K562 (cell line): Measurements from ENCODE around the gene HTR1D. TPM values are rescaled to one million over a fixed set of nuclear protein-coding genes. Genes with fewer than 3 reads are reported as not detected.
A peak's percentile ranks its signal among the peaks of the same experiment; 100 is the strongest.

Experiments
- ATAC-seq: fragments of 200-7000 bp; cut with Tn5 transposase; 3 replicates; pipeline ENCODE4 v1.9.1; 2020; ENCODE audit warnings: moderate library complexity
- BruUV-seq: library from RNA; stranded (reverse); fragments of 400-500 nt; replicated peaks from 2 replicates; lab custom pipeline; 2021; lab: Mats Ljungman, UMichigan
- CTCF ChIA-PET: fragments of 300-600 bp; formaldehyde crosslinking; extraction: SDS; loops from one replicate; lab custom pipeline; 2021; ENCODE audit warnings: low intra/inter-chr PET ratio; lab: Yijun Ruan, JAX
- POLR2A ChIA-PET: fragments of 300-600, 350-650 bp; sonication (Branson Sonifier 250); formaldehyde crosslinking; extraction: SDS; loops from one replicate; lab custom pipeline; 2021; ENCODE audit warnings: antibody characterized with exemption, inconsistent platforms; lab: Yijun Ruan, JAX
- DNase-seq, 4 experiments: peaks; one replicate each; pipeline versions ENCODE4 v3.0.0 to v3.0.0-alpha.2; 2011 to 2018; ENCODE audit warnings: low spot score in 3 of 4, mixed read lengths in 3 of 4; ENCODE audit errors: extremely low read depth in 1 of 4
- FAIRE-seq: peaks from 2 replicates; lab custom pipeline; 2011; peaks lifted over from hg19 to GRCh38; lab: Jason Lieb, UNC
- H2AFZ ChIP-seq: 2 replicates; pipeline ENCODE4 v1.6.0; 2011; ENCODE audit warnings: low read depth, low read length, control low read depth, inconsistent platforms
- H3K27ac ChIP-seq: fragments of 200-600 bp; 3 replicates; pipeline ENCODE4 v1.8.0; 2011; ENCODE audit warnings: low read depth, mild to moderate bottlenecking, control low read depth, inconsistent platforms, low read length, moderate library complexity, mixed read lengths; ENCODE audit errors: extremely low read depth
- H3K27me3 ChIP-seq, 2 experiments: fragments of 300-600 bp in 1 of 2; 2 replicates in 1 of 2; 3 replicates in 1 of 2; pipeline versions ENCODE4 v1.6.0 to v1.8.0; 2011; ENCODE audit warnings: inconsistent platforms in 2 of 2, low read length in 2 of 2, mild to moderate bottlenecking in 1 of 2, mixed read lengths in 1 of 2, moderate library complexity in 1 of 2; ENCODE audit not compliant: control insufficient read depth in 2 of 2, insufficient read depth in 2 of 2
- H3K36me3 ChIP-seq: fragments of 300-600 bp; 3 replicates; pipeline ENCODE4 v1.8.0; 2011; ENCODE audit warnings: mild to moderate bottlenecking, low read length, inconsistent platforms; ENCODE audit not compliant: control insufficient read depth, insufficient read depth
- H3K4me1 ChIP-seq, 2 experiments: fragments of 200-600 bp in 1 of 2; replicated peaks in 1 of 2; 2 replicates in 1 of 2; 3 replicates in 1 of 2; pipeline versions ENCODE4 v1.5.1 to v1.8.0; 2011; ENCODE audit warnings: inconsistent platforms in 2 of 2, low read length in 2 of 2, mild to moderate bottlenecking in 1 of 2, mixed read lengths in 1 of 2, moderate library complexity in 1 of 2; ENCODE audit not compliant: control insufficient read depth in 2 of 2, insufficient read depth in 2 of 2
- H3K4me2 ChIP-seq: 2 replicates; pipeline ENCODE4 v1.6.1; 2011; ENCODE audit warnings: low read length, control low read depth, inconsistent platforms, mixed read lengths; ENCODE audit not compliant: insufficient read depth
- H3K4me3 ChIP-seq: fragments of 200-600 bp; sonication (generic), shearing (Covaris generic); 2 replicates; pipeline ENCODE4 v1.5.1; 2016; ENCODE audit warnings: control low read depth, inconsistent platforms
- H3K79me2 ChIP-seq: fragments of 200-600 bp; 3 replicates; pipeline ENCODE4 v1.8.0; 2011; ENCODE audit warnings: low read length, inconsistent platforms; ENCODE audit not compliant: control insufficient read depth, insufficient read depth
- H3K9ac ChIP-seq, 2 experiments: 2 replicates each; pipeline versions ENCODE4 v1.6.0 to v1.6.1; 2011; ENCODE audit warnings: low read depth in 2 of 2, low read length in 2 of 2, control low read depth in 1 of 2, inconsistent platforms in 1 of 2, mild to moderate bottlenecking in 1 of 2, mixed read lengths in 1 of 2; ENCODE audit not compliant: insufficient read depth in 1 of 2
- H3K9me1 ChIP-seq: one replicate; pipeline ENCODE4 v1.6.0; 2011; ENCODE audit warnings: inconsistent platforms, mild to moderate bottlenecking, low read length, moderate library complexity; ENCODE audit not compliant: control insufficient read depth, insufficient read depth
- H3K9me3 ChIP-seq: replicated peaks from 2 replicates; pipeline ENCODE4 v1.5.1; 2011; ENCODE audit warnings: low read depth, low read length, inconsistent platforms; ENCODE audit not compliant: control insufficient read depth, insufficient read depth
- H4K20me1 ChIP-seq: replicated peaks from 2 replicates; pipeline ENCODE4 v1.6.1; 2011; ENCODE audit warnings: low read length, inconsistent platforms, mixed read lengths; ENCODE audit not compliant: control insufficient read depth, insufficient read depth
- ARID3B ChIP-seq: fragments of 250-450 bp; sonication (Bioruptor Pico); IDR thresholded peaks from 2 replicates; pipeline ENCODE4 v1.4.0; 2020; ENCODE audit warnings: borderline replicate concordance
- MXI1 ChIP-seq: IDR thresholded peaks from 2 replicates; pipeline ENCODE4 v1.6.1; 2011; ENCODE audit warnings: low read depth, mild to moderate bottlenecking, improper control_type of control experiment, low read length
- PPARD ChIP-seq: fragments of 250-450 bp; sonication (Bioruptor Pico); IDR thresholded peaks from 2 replicates; pipeline ENCODE4 v1.8.0; 2022; ENCODE audit warnings: inconsistent platforms, mild to moderate bottlenecking, moderate library complexity
- PRMT5 ChIP-seq: sonication (generic); formaldehyde crosslinking; IDR thresholded peaks from 2 replicates; pipeline ENCODE4 v1.5.0; 2020; ENCODE audit warnings: missing genetic modification reagents
- RFX1 ChIP-seq: fragments of 450-650 bp; IDR thresholded peaks from 2 replicates; pipeline ENCODE4 v1.6.1; 2016; ENCODE audit warnings: mild to moderate bottlenecking, moderate library complexity
- THRAP3 ChIP-seq: fragments of 450-650 bp; IDR thresholded peaks from 2 replicates; pipeline ENCODE4 v1.6.1; 2016; ENCODE audit warnings: mild to moderate bottlenecking, inconsistent platforms, borderline replicate concordance
- ZNF518B ChIP-seq: fragments of 250-450 bp; sonication (Bioruptor Pico); IDR thresholded peaks from 2 replicates; pipeline ENCODE4 v1.5.0; 2021; ENCODE audit warnings: mild to moderate bottlenecking, moderate library complexity
- WGBS: fragments of 100-300 bp; shearing (Covaris generic); methylation state at CpG from one replicate; pipeline ENCODE4 v1.1.6; 2016; ENCODE audit warnings: low coverage, mixed read lengths; ENCODE audit not compliant: insufficient coverage; ENCODE audit errors: missing lambda C conversion rate; 5-methylcytosine and 5-hydroxymethylcytosine counted together
- in situ Hi-C: fragments of 300-500 bp; cut with MboI; formaldehyde crosslinking; loops from 4 replicates; pipeline ENCODE4 v1.15.0; 2018; ENCODE audit warnings: inconsistent platforms, mixed read lengths
- intact Hi-C: fragments of 100-400 bp; cut with micrococcal nuclease; formaldehyde crosslinking; loops from 2 replicates; pipeline ENCODE4 v1.14.2; 2022
- polyA plus RNA-seq, 8 experiments: library from polyadenylated mRNA; depleted of rRNA in 4 of 8; stranded (reverse) in 5 of 8; unstranded in 3 of 8; fragments of >200 nt; fragmentation: Nextera tagmentation in 2 of 8; fragmentation: Illumina TruSeq in 1 of 8; extraction: Ambion mirVana in 2 of 8; extraction: Trizol in 1 of 8; gene quantifications; 2 replicates each; pipeline versions ENCODE4 v1.2.1 to v1.2.3, GENCODE V29; 2011 to 2014; ENCODE audit warnings: inconsistent platforms in 1 of 8, missing spikeins in 1 of 8
- total RNA-seq, 7 experiments: library from RNA; depleted of rRNA in 6 of 7; stranded (reverse); fragments of >200 nt in 6 of 7; fragmentation: Illumina TruSeq in 2 of 7; extraction: Trizol in 2 of 7; gene quantifications; 2 replicates each; pipeline versions ENCODE4 v1.2.1 to v1.2.3, GENCODE V29; 2011 to 2021; ENCODE audit warnings: low replicate concordance in 1 of 7

The HTR1D gene
- total and polyA plus RNA-seq, 9 of the 15 experiments (the other 6 are each of a cell fraction or from before 2014, with no cell fraction given) = 0.03 to 0.09 (median 0.04) TPM; not detected in 4

- no peaks in the 10 kb centered on the region for H4K20me1 ChIP-seq
- no peak for DNase-seq
- peak; percentile 11 for FAIRE-seq
- H3K4me1 ChIP-seq = peaks cover 0 to 4% of the 10 kb centered on the region in 2 experiments; a peak in 1 of 5 replicates
- in situ Hi-C loops = no loop called here
- no peaks in the 10 kb centered on the region for H3K79me2 ChIP-seq
- no peak for TF ChIP-seq THRAP3
- 0 out of 2 replicates have a peak overlapping the region, but pooled peaks have one; percentile 40 for H2AFZ ChIP-seq
- POLR2A ChIA-PET = interaction anchor here (0.6 to 1.4 kb wide), 2 partner anchors 13 to 91 kb away, joined by 4 to 6 read pairs; no protein-coding TSS in a partner anchor
- no peak overlapping the region for H3K4me3 ChIP-seq
- intact Hi-C loops = no loop called here
- H3K9me3 ChIP-seq = no peaks in the 10 kb centered on the region
- CTCF ChIA-PET = no interaction called here
- ATAC-seq = no peak
- H3K9ac ChIP-seq = no peak overlapping the region
- H3K4me2 ChIP-seq = no peak overlapping the region
- H3K9me1 ChIP-seq = no peaks in the 10 kb centered on the region
- no peak overlapping the region for H3K27ac ChIP-seq
- H3K36me3 ChIP-seq = no peaks in the 10 kb centered on the region
- H3K27me3 ChIP-seq = peaks cover 33 to 47% of the 10 kb centered on the region in 2 experiments
- 4% methylated on average over 10 of the region's 10 CpGs for WGBS
- no TSS peak for BruUV-seq
These were observed 20.5 kb downstream of the HTR1D start for GRCh38 chr1:23196627-23197328.

DNA sequence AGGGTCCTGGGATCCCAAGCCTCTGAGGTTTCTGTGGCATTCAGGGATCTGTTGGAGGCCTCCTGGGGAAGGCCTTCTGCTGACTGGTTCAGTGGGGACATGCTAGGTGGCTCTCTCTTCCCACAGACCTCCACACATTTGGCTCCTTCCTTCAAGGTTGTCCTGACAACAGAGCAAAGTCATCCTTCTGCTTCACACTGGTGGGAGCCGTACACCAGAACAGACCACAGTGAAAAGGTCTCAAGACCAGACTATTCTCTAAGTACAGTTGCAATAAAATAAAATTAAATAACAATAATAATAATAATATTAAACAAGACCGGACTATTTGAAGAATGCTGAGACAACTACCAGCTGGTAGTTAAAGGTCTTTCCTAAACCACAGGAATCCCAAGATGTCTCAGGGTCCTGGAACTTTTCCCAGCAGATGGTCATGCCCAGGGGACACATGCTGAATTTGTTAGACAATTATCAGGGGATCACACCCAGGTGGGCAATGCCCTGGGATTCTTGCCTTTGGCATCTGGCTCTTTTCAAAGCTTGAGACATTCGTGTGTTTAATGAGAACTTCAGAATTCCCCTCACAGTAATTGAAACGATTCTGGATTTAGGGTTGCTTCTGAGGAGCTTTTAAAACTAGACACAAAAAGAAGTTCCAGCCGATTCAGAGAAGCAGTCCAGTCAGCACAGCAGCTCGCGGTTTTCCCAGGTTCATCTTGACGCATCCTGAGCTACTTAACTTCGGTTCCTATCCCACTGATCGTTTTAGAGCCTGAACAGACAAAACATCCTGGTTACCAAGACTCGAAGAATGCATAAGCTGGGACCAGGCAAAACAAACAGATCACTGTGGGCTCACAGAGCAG, 22.9 kb downstream of the HTR1D start:
- Histone ChIP-seq H4K20me1 (no peaks in the 10 kb centered on the region), H3K9me3 (no peaks in the 10 kb centered on the region), H3K9me1 (no peaks in the 10 kb centered on the region), H3K27me3 (peaks cover 41 to 56% of the 10 kb centered on the region in 2 experiments), H2AFZ (no peak overlapping the region), H3K4me1 (peaks cover 0 to 4% of the 10 kb centered on the region in 2 experiments; a peak in 2 of 5 replicates), H3K4me2 (no peak overlapping the region), H3K4me3 (no peak overlapping the region), H3K79me2 (no peaks in the 10 kb centered on the region), H3K9ac (no peak overlapping the region), H3K36me3 (no peaks in the 10 kb centered on the region), H3K27ac (no peak overlapping the region)
- CTCF ChIA-PET = no interaction called here
- DNase-seq (no peak), ATAC-seq (no peak), FAIRE-seq (peak; percentile 23)
- POLR2A ChIA-PET = interaction anchor here (0.8 to 1.9 kb wide), 4 partner anchors 10 to 74 kb away, joined by 3 to 10 read pairs (median 4); partner anchors contain the start of gene HTR1D
- in situ Hi-C loops = no loop called here
- intact Hi-C loops = no loop called here
- WGBS = 3% methylated on average over 11 of the region's 11 CpGs
- BruUV-seq = no TSS peak
- TF ChIP-seq PRMT5 (CRISPR knock-in tag) (no peak), PPARD (no peak), ARID3B (CRISPR knock-in tag) (no peak), ZNF518B (CRISPR knock-in tag) (no peak), RFX1 (peak; percentile 58), MXI1 (no peak)
